NK-92 (cell line): ENCODE data around the gene ABCB8.

Experiments
- DNase-seq: peaks from one replicate; lab custom pipeline; 2025; ENCODE audit not compliant: unreplicated experiment; lab: John Stamatoyannopoulos, UW

ABCB8 gene

DNA sequence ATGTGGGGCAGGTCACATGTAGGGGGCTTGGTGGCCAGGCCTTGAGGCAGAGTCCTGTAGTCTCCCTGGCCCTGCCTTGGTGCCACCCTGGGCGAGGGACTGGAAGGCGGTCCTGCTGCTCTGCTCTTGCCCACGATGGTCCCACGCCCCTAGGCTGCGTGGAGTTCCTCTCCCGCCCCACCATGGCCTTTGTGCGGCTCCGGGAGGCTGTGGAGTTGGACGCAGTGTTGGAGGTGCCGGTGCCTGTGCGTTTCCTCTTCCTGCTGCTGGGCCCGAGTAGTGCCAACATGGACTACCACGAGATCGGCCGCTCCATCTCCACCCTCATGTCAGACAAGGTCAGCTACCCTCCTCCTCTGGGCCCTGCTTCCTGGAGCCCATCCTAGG, 42.3 kb downstream of the ABCB8 start:
- no peak for DNase-seq

DNA sequence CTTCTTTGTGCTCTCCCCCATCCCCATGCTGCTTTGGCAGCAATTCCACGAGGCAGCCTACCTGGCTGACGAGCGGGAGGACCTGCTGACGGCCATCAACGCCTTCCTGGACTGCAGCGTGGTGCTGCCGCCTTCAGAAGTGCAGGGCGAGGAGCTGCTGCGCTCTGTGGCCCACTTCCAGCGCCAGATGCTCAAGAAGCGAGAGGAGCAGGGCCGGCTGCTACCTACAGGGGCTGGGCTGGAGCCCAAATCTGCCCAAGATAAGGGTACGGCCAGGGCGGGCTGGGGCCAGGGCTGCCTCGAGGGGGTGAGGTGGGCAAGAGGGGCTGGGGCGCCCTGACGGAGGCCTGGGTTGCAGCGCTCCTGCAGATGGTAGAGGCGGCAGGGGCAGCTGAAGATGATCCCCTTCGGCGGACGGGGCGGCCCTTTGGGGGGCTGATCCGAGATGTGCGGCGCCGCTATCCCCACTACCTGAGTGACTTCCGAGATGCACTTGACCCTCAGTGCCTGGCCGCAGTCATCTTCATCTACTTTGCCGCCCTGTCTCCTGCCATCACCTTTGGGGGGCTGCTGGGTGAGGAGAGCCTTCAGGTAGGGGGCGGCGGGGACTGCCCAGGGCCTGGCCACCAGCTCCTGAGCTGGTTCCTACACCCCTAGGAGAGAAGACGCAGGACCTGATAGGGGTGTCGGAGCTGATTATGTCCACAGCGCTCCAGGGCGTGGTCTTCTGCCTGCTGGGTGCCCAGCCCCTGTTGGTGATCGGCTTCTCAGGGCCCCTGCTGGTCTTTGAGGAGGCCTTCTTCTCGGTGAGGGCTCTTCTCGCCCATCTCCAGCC, 43.0 kb downstream of the ABCB8 start:
- no peak for DNase-seq

DNA sequence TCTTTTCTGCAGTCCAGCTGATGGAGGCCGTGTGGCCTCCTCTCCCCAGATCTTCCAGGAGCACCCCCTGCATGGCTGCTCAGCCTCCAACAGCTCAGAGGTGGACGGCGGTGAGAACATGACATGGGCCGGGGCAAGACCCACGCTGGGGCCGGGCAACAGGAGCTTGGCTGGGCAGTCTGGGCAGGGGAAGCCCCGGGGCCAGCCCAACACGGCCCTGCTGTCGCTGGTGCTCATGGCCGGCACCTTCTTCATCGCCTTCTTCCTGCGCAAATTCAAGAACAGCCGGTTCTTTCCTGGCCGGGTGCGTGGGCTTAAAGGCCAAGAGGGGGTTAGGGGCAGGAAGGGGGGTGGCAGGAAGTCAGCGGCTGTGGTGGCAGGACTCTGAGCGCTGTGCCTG, 45.7 kb downstream of the ABCB8 start:
- no peak for DNase-seq

GRCh38 chr7:151074817-151075661, 46.8 kb downstream of the ABCB8 start:
- no peak for DNase-seq

DNA sequence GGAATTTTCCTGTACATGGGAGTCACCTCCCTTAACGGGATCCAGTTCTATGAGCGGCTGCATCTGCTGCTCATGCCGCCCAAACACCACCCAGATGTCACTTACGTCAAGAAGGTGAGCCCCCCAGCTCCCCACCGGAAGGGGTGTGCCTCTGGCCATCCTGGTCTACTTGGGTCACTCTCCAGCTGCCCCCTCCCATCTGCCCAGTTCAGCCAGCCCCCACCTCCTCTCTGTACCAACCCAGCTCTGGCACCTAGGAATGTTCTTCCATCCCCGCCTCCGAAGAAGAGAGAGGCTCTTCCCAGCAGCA, 47.4 kb downstream of the ABCB8 start:
- DNase-seq, result no peak

- DNase-seq, result no peak
These were observed 47.8 kb downstream of the ABCB8 start for GRCh38 chr7:151075978-151076426.

GRCh38 chr7:151076863-151077704, 48.8 kb downstream of the ABCB8 start:
- no peak for DNase-seq

DNA sequence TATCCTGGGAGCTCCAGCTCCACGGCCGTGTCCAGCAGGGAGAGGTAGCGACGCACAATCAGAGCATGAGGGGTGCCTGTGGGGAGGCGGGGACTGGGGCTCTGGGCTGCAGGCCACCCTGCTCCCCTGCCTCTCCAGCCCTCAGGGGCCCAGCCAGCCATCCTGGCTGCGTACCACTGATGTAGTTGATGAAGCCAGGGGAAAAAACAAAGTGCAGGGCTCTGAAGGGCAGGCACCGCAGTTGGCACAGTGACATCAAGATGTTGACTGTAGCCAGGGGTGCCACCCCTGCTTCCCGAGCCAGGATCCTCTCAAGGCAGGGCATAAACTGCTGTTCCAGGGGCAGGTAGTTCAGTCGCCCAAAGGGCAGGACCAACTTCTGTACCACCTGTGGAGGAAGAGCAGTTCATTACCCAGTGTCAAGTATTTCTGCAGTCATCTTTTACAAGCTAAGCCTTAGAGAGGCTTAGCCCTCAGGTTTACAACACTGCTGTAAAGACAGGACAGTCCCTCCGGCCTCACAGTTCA, 49.5 kb downstream of the ABCB8 start:
- no peak for DNase-seq

DNA sequence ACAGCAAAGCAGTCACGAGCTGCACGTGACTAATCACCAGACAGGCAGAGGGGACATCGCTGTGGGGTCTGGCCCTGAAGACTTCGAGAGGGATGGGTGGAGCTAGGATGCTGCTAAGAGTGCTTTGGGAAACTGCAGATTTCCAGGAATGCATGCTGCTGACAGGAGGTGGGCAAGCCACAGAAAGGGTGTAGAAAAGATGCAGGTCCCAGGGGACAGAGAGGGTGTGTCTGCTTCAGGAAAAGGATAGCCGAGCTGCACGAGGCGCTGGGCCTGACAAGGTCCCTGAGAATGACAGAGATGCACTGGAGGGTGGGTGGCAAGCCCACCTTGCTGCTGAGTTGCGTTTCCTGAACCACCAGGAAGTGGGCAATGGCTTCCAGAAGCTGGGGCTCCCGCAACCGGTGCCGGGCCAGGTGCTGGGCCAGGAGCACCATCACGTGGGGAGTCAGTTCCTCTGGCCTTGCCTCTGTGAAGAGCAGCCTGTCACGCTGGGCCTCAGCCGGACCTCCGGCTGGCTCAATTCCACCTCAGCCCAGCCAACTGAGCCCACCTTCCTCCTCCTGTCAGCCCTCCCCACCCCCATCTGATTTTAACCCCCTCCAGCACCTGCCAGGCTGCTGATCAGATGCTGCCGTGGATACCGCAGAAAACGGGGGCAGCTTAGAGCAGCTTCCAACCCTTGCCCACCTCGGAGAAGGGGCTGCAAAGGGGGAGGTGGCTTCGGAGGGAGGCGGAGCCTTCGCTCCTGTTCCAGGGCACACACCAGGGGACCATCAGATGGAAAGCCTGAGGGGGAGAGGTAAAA, 50.2 kb downstream of the ABCB8 start:
- DNase-seq, result no peak

GRCh38 chr7:151079199-151079910, 51.1 kb downstream of the ABCB8 start:
- no peak for DNase-seq

- no peak for DNase-seq
These were observed 51.8 kb downstream of the ABCB8 start for GRCh38 chr7:151080067-151080521.

DNA sequence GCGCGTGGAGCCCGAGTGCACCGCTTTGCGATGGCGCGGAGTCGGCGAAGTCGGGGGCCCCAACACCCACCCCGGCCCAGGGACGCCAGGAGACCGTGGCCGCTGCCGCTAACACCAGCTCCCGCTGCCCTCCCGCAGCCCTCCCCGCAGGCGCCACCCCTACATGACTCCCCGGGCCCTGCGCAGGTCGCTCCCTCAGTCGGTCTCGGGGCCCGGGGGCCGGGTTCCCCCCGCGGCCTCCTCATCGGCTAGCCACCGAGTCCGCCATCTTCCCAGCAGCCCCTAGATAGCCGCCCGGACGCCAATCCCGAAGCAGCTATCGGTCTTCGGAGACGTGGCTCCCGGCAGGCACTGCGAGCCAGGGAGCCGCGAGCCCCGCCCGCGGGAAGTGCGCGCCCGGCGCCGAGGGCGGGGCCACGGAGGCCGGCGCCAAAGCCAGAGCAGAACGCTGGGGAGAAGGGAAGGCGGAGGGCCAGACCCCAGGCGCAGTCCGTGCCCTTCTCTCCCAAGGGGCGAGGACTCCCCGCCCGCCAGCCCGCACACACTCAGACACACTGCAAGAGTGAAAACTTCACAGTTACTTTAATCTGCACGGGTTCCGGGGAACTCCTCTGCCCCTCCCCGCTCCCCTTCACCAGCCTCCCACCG, 52.4 kb downstream of the ABCB8 start, which contains the start of gene FASTK:
Gene FASTK, minus strand, starts transcription at position 288 of the 648 bp plus-strand sequence. Its CDS starts 43 bp downstream, at position 245.
- DNase-seq, result no peak

DNA sequence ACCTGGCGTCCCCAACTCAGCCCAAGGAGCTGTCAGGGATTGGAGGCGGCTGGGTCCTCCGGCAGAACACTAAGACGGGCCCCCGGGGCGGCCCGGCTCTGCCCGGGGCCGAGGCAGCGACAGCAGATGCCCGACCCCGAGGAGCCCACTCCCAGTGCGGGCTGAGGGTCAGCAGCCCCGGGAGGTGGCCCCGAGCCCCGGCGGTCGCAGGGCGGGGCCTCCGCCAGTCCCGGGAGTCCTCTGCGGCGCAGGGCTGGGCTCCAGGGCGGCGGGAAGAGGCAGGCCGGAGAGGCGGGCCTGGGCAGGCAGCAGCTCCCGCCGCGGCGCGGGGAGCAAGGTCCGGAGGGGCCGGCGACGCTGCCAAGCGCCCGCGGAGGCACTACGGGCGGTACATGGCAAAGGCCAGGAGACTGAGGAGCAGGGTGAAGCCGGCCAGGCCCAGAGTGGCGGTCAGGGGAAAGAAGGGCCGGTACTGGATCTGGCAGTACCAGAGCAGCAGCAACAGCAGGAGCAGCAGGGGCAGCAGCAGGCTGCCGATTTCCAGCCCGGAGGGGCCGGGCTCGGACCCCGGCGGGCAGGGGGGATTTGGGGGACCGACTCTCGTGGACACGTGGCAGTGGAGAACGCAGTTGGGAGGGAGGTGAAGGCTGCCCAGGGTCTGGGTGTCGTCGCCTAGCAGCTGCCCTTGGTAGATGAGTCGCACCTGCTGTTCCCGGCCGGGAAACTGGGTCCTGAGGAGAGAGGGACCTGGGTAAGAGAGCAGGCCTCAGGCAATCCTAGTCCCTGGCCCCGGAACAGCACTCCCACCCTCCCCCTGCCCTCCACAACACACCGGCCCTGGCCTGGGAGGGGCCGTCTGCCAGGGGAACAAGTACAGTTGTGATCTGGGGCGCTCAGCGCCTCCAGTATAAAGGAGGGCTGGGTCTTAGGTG, 53.2 kb downstream of the ABCB8 start:
- no peak for DNase-seq

GRCh38 chr7:151082141-151083070, 54.2 kb downstream of the ABCB8 start:
- no peak for DNase-seq

DNA sequence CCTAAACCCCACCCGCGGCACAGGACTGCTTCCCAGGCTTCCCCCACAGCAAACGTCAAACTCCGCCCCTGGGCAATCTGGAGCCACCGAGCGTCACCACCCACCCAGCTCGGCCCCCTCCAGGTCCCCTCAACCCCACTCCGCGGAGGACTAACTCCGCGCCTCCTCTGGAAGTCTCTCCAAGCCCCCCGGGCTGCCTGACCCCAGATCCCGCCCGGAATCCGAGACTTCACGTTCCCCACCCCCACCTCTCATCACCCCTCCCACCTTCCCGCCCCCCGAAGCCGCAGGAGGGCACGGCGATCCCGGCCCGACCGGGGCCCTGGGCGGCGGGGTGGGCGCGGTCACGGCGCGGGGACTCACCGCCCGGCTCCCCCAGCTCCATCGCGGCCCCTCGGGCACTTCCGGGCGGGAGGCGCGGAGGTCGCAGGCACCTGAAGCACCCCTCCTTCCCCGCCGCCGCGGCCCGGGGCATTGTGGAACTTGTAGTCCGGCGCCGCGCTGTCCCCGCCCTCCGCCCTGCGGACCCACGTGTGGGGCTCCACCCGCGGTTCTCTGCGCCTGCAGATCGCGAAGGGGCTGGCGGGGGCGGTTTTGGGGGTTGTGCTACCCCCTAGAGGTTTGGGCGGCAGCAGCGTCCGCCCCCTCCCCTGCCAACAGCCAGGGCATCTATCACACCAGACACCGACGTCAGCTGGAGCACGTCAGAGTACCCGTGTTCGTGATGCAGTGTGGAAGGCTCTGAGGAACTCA, 55.0 kb downstream of the ABCB8 start, which contains the start of gene TMUB1:
Gene TMUB1, minus strand, starts transcription at position 423 of the 753 bp plus-strand sequence. CDS start 930 bp downstream, outside the sequence.
- no peak for DNase-seq

DNA sequence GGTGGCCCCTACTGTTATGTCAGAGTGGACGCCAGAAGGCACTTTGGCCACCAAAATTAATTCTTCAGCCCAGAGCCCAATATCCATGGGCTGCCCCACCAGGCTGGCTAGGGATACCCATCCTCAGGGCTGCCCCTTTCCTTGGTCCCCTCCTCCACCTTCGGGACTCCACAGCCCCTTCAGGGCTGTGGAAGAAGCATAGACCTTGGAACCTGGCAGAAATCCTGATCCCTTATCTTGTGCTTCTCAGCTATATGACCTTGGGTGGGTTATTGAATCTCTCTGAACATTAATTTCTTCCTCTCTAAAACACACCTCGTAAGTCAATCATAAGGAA, 55.5 kb downstream of the ABCB8 start:
- no peak for DNase-seq
